ENCODE data around the gene BRAF.
"Not testable (repeated sequence)": the region's sequence is repeated elsewhere in the genome, so short reads cannot be mapped to it uniquely, and the experiment has no call there.

BRAF gene

GRCh38 chr7:140881507-140882228 is 43.1 kb downstream of the BRAF start:
- DNase-seq (ENCODE audit: low read depth in 4 of 4, low spot score in 1 of 4) = no peak

GRCh38 chr7:140877249-140877524 is 47.5 kb downstream of the BRAF start:
- DNase-seq (ENCODE audit: low read depth in 4 of 4, low spot score in 1 of 4) = no peak

- DNase-seq (ENCODE audit: low read depth in 4 of 4, low spot score in 1 of 4) = no peak
Observed at GRCh38 chr7:140876519-140877248, 48.0 kb downstream of the BRAF start.

DNA sequence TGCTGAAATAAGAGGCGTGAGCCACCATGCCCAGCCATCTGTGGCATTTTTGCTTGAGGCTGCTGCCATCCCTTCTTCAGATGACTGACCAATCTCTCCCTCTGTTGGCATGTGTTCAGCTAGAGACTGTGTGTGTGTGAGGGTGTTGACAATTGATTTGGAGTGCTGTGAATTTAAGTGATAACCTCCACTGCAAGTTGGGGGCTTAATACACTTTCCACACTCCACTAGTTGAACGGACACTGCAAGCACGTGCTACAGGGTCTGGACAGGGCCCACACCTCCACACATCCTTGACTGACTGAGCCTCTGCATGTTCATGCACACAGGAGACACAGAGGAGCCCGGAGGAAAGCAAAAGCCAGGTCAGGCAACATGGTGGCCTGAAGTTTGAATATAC is 51.3 kb downstream of the BRAF start:
- no peak for DNase-seq (ENCODE audit: low read depth in 4 of 4, low spot score in 1 of 4)

DNA sequence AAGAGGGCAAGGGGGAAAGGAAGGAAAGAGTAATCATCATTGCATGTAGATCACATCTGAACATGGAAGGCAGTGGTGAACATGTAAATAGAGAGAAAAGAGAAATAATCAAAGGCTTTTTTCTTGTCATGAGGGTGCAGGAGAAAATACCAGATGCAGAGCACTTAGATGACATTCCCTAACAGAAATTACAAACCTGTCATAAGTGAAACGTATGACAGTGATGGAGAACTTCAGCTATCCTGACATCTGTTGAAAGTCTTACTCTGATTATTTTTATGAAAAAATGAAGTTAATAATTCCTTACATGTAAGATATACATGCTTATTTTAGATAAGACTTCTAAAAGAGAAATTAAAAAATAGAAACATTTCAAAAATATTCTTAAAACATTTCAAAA is 54.7 kb downstream of the BRAF start:
- no peak for DNase-seq (ENCODE audit: low read depth in 4 of 4, low spot score in 1 of 4)

DNA sequence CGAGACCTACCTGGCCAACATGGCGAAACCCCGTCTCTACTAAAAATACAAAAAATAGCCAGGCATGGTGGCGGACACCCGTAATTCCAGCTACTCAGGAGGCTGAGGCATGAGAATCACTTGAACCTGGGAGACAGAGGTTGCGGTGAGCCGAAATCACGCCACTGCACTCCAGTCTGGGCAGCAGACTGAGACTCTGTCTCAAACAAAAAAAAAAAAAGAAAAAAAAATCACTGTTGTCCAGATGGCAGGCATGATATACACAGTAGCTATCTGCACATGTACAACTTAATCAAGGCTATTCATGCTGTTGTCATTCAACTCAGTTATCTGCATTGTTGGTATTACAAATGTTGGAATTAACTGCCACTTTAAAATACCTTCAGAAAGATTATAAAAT is 55.3 kb downstream of the BRAF start:
- no peak for DNase-seq (ENCODE audit: low read depth in 4 of 4, low spot score in 1 of 4)

GRCh38 chr7:140867467-140868462 is 57.0 kb downstream of the BRAF start:
- DNase-seq (ENCODE audit: low read depth in 4 of 4, low spot score in 1 of 4) = no peak

- DNase-seq (ENCODE audit: low read depth in 4 of 4, low spot score in 1 of 4) = no peak
Observed at GRCh38 chr7:140866926-140867325, 57.8 kb downstream of the BRAF start.

DNA sequence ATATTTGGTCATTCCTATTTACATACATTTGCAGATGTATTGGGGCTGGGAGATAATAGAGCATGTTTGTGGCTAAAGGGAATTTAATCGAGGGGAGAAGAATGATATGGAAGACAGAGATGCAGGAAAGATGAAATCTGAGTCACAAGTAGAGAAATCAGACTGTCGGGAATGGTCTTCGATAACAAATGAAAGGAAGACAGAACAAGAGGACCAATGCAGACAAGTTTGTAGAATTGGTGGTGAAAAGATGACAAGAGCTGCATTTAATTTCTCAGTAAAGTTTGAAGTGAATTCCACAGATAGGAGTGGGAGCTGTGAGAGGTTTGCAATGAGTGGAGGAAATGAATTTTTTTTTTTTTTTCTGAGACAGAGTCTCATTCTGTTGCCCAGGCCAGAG is 60.0 kb downstream of the BRAF start:
- no peak for DNase-seq (ENCODE audit: low read depth in 4 of 4, low spot score in 1 of 4)

DNA sequence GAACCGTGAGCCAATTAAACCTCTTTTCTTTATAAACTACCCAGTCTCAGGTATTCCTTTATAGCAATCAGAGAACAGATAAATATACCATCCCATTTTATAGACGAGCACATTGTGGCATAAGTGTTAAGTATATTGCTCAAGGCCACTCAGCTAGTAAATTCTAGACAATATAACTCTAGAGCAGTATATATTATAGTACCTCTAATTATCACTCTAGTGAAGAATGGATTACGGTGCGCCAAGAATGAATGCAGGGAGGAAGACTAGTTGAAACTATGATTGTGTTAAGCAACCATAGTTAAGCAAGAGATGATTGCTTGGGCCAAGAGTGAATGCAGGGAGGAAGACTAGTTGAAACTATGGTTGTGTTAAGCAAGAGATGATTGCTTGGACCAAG is 60.9 kb downstream of the BRAF start:
- DNase-seq (ENCODE audit: low read depth in 4 of 4, low spot score in 1 of 4) = no peak

GRCh38 chr7:140863184-140863583 is 61.5 kb downstream of the BRAF start:
- no peak for DNase-seq (ENCODE audit: low read depth in 4 of 4, low spot score in 1 of 4)

GRCh38 chr7:140857048-140857447 is 67.7 kb downstream of the BRAF start:
- no peak for DNase-seq (ENCODE audit: low read depth in 4 of 4, low spot score in 1 of 4)

GRCh38 chr7:140841166-140841715 is 83.5 kb downstream of the BRAF start:
- DNase-seq (ENCODE audit: low read depth in 4 of 4, low spot score in 1 of 4) = no peak

GRCh38 chr7:140831724-140832123 is 93.0 kb downstream of the BRAF start:
- no peak for DNase-seq (ENCODE audit: low read depth in 4 of 4, low spot score in 1 of 4)

DNA sequence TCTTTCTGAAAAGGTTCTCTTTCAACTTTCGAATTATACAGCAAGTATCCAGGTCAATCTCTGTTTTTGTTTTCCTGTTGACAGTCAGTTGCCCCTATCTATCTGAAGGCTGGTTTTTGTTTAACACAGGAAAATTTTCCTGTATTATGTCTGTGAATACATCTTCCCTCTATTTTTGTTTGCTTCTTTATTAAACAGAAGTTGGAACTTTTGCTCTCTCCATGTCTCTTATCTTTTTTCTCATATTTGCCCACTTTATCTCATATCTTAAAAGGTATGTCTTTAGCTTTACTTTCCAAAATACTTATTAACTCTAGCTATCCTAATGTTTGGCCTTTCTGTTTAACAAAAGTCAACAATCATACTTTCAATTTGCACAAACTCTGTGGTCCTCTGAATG is 95.0 kb downstream of the BRAF start:
- no peak for DNase-seq (ENCODE audit: low read depth in 4 of 4, low spot score in 1 of 4)

DNA sequence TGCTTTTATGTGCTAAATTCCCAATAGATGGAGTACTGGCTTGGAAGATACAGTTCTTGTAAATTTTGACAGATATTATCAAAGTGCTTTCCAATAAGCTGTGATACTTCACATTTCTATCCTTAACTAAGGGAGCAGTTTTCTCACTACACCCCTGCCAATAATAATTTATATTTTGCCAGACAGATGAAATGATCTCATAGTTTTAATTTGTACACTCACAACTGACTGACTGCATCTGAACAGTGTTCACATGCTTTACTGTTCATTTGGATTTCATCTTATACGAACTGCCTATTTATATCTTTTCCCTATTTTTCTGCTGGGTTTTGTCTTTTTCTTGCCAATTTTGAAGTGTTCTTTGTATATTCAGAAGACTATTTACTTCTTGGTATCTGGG is 96.0 kb downstream of the BRAF start:
- DNase-seq (ENCODE audit: low read depth in 4 of 4, low spot score in 1 of 4) = no peak

DNA sequence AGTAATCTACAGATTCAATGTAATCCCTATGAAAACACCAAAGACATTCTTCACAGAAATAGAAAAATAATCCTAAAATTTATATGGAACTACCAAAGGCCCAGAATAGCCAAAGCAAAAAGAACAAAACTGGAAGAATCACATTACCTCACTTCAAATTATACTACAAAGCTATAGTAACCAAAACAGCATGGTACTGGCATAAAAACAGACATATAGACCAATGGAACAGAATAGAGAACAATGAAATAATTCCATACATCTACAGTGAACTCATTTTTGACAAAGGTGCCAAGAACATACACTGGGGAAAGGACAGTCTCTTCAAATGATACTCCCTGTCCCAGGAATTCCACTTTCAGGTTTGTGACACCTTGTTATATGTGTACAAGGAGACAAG is 107.3 kb downstream of the BRAF start:
- not testable (repeated sequence) for DNase-seq (ENCODE audit: low read depth in 4 of 4, low spot score in 1 of 4)

GRCh38 chr7:140810830-140811556 is 113.7 kb downstream of the BRAF start:
- DNase-seq (ENCODE audit: low read depth in 4 of 4, low spot score in 1 of 4) = peak; percentile 19 to 40 (median 35)

- DNase-seq (ENCODE audit: low read depth in 4 of 4, low spot score in 1 of 4) = no peak
Observed at GRCh38 chr7:140810385-140810784, 114.3 kb downstream of the BRAF start.

- DNase-seq (ENCODE audit: low read depth in 4 of 4, low spot score in 1 of 4) = no peak
Observed at GRCh38 chr7:140778975-140779374, 145.8 kb downstream of the BRAF start.

DNA sequence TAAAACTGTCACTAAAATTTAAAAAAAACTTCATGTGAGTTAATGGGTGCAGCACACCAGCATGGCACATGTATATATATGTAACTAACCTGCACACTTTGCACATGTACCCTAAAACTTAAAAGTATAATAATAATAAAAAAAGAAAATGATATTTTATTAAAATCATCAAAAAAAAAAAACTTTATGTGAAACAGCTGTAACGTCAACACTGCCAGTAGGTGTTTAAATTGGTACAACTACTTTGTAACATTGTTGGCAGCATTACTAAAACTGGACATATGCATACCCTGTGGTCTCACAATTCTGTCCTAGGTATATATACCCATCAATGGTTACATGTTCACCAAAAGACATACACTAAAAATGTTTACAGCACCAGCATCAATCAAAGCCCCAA is 146.2 kb downstream of the BRAF start:
- no peak for DNase-seq (ENCODE audit: low read depth in 4 of 4, low spot score in 1 of 4)
